ENCODE results near the gene SNRNP70. TPM values are rescaled to one million over a fixed set of nuclear protein-coding genes. Genes with fewer than 3 reads are reported as not detected.
A peak's percentile ranks its signal among the peaks of the same experiment; 100 is the strongest.
"Not testable (repeated sequence)": the region's sequence is repeated elsewhere in the genome, so short reads cannot be mapped to it uniquely, and the experiment has no call there.

Gene SNRNP70
- total and polyA plus RNA-seq, 2 of the 13 experiments (the other 11 are each of a cell fraction or from before 2014, with no cell fraction given), result 150 to 210 TPM

- TF ChIP-seq KDM1A (CRISPR knock-in tag; IDR thresholded peaks at IDR 0.05) (peak; percentile 67; the same call in 1 of the 2 replicates), CREB1 (IDR thresholded peaks at IDR 0.05) (peak; percentile 89), CREB1 (CRISPR knock-in tag; IDR thresholded peaks at IDR 0.05) (peak; percentile 80), ZMYM4 (CRISPR knock-in tag; IDR thresholded peaks at IDR 0.05) (peak; percentile 52)
These were observed 48.4 kb upstream of the SNRNP70 start, which contains the start of gene CGB1 (continued) for GRCh38 chr19:49036815-49037214.

GRCh38 chr19:49038111-49038510 is 47.1 kb upstream of the SNRNP70 start:
- H3K4me3 ChIP-seq (replicated peaks in 1 of 3; ENCODE audit: insufficient read depth in 1 of 3, low read depth in 2 of 3, low read length in 3 of 3); intact Hi-C loops (cut with micrococcal nuclease; ENCODE audit: unreplicated experiment); FAIRE-seq; H3K27me3 ChIP-seq (ENCODE audit: control insufficient read depth in 1 of 2, insufficient read depth in 2 of 2, low read length in 2 of 2); DNase-seq (ENCODE audit: low spot score); H3K9me3 ChIP-seq (ENCODE audit: low read length); BruUV-seq (replicated peaks); H3K4me1 ChIP-seq (ENCODE audit: insufficient read depth, low read length); in situ Hi-C loops (cut with HindIII; ENCODE audit: extremely low pct_ligation_motif_present, low pct_unique_long_range_greater_than_20kb); H3K4me2 ChIP-seq (ENCODE audit: low read depth, low read length); H3K79me2 ChIP-seq (ENCODE audit: insufficient read depth, low read length); ATAC-seq; H3K9ac ChIP-seq (ENCODE audit: insufficient read depth, low read depth, low read length); CTCF ChIA-PET (ENCODE audit: low intra/inter-chr PET ratio, low total read pairs); H3K36me3 ChIP-seq (replicated peaks in 1 of 2; ENCODE audit: control insufficient read depth in 1 of 2, insufficient read depth in 2 of 2, low read length in 2 of 2); H3K27ac ChIP-seq (ENCODE audit: extremely low read length, insufficient read depth, low read length); H4K20me1 ChIP-seq (ENCODE audit: insufficient read depth, low read length); POLR2A ChIA-PET; H2AFZ ChIP-seq (ENCODE audit: low read length): not testable (repeated sequence)
- 53% methylated on average over 6 of the region's 8 CpGs for WGBS (ENCODE audit: low lambda C conversion rate)

GRCh38 chr19:49038557-49039276 is 46.5 kb upstream of the SNRNP70 start:
- H3K4me2 ChIP-seq (ENCODE audit: low read depth, low read length); intact Hi-C loops (cut with micrococcal nuclease; ENCODE audit: unreplicated experiment): not testable (repeated sequence)
- peak; percentile 69; the same call in 2 of the 3 replicates for ATAC-seq

GRCh38 chr19:49039736-49040135 is 45.5 kb upstream of the SNRNP70 start:
- BruUV-seq (replicated peaks); FAIRE-seq; in situ Hi-C loops (cut with HindIII; ENCODE audit: extremely low pct_ligation_motif_present, low pct_unique_long_range_greater_than_20kb); H4K20me1 ChIP-seq (ENCODE audit: insufficient read depth, low read length); POLR2A ChIA-PET; H3K9me3 ChIP-seq (ENCODE audit: low read length); ATAC-seq; H2AFZ ChIP-seq (ENCODE audit: low read length); intact Hi-C loops (cut with micrococcal nuclease; ENCODE audit: unreplicated experiment); DNase-seq (ENCODE audit: low spot score); H3K4me3 ChIP-seq (replicated peaks in 1 of 3; ENCODE audit: insufficient read depth in 1 of 3, low read depth in 2 of 3, low read length in 3 of 3); H3K9ac ChIP-seq (ENCODE audit: insufficient read depth, low read depth, low read length); H3K4me1 ChIP-seq (ENCODE audit: insufficient read depth, low read length); H3K36me3 ChIP-seq (replicated peaks in 1 of 2; ENCODE audit: control insufficient read depth in 1 of 2, insufficient read depth in 2 of 2, low read length in 2 of 2); H3K4me2 ChIP-seq (ENCODE audit: low read depth, low read length); CTCF ChIA-PET (ENCODE audit: low intra/inter-chr PET ratio, low total read pairs); H3K27me3 ChIP-seq (ENCODE audit: control insufficient read depth in 1 of 2, insufficient read depth in 2 of 2, low read length in 2 of 2); H3K79me2 ChIP-seq (ENCODE audit: insufficient read depth, low read length); H3K27ac ChIP-seq (ENCODE audit: extremely low read length, insufficient read depth, low read length): not testable (repeated sequence)
- WGBS (ENCODE audit: low lambda C conversion rate), result 23% methylated on average over 4 of the region's 9 CpGs

More at GRCh38 chr19:49038557-49039276, 46.5 kb upstream of the SNRNP70 start:
- CTCF ChIA-PET (ENCODE audit: low intra/inter-chr PET ratio, low total read pairs); H3K79me2 ChIP-seq (ENCODE audit: insufficient read depth, low read length); H3K36me3 ChIP-seq (replicated peaks in 1 of 2; ENCODE audit: control insufficient read depth in 1 of 2, insufficient read depth in 2 of 2, low read length in 2 of 2); H4K20me1 ChIP-seq (ENCODE audit: insufficient read depth, low read length); in situ Hi-C loops (cut with HindIII; ENCODE audit: extremely low pct_ligation_motif_present, low pct_unique_long_range_greater_than_20kb); FAIRE-seq; H3K4me3 ChIP-seq (replicated peaks in 1 of 3; ENCODE audit: insufficient read depth in 1 of 3, low read depth in 2 of 3, low read length in 3 of 3); H2AFZ ChIP-seq (ENCODE audit: low read length); H3K9me3 ChIP-seq (ENCODE audit: low read length); H3K4me1 ChIP-seq (ENCODE audit: insufficient read depth, low read length); POLR2A ChIA-PET; H3K27me3 ChIP-seq (ENCODE audit: control insufficient read depth in 1 of 2, insufficient read depth in 2 of 2, low read length in 2 of 2); H3K9ac ChIP-seq (ENCODE audit: insufficient read depth, low read depth, low read length); H3K27ac ChIP-seq (ENCODE audit: extremely low read length, insufficient read depth, low read length); BruUV-seq (replicated peaks); TF ChIP-seq CREB1 (CRISPR knock-in tag; IDR thresholded peaks at IDR 0.05): not testable (repeated sequence)
- DNase-seq (ENCODE audit: low spot score), result peak; percentile 26
- TF ChIP-seq SAP130 (CRISPR knock-in tag; IDR thresholded peaks at IDR 0.05; ENCODE audit: low read depth) (0 out of 2 replicates have a peak, but pooled peaks have one; percentile 13), FOSL2 (CRISPR knock-in tag; IDR thresholded peaks at IDR 0.05) (peak; percentile 90), CREB1 (IDR thresholded peaks at IDR 0.05) (0 out of 2 replicates have a peak, but pooled peaks have one; percentile 5)
- 4% methylated on average over 11 of the region's 26 CpGs for WGBS (ENCODE audit: low lambda C conversion rate)
